Measurements from ENCODE around the gene CLPX.

GRCh38 chr15:65231306-65231705 lies 46.2 kb upstream of the CLPX start:
- TF ChIP-seq POLR2A (IDR thresholded peaks at IDR 0.05): no peak
- TF ChIP-seq CTCF (IDR thresholded peaks at IDR 0.05): no peak

All from prostate gland (tissue), 2 donors.